Activated B cell treated with CpG ODN at 0.5 μM for 24 hours (primary cell): ENCODE measurements around the gene SLC13A4. TPM values are rescaled to one million over a fixed set of nuclear protein-coding genes. Genes with fewer than 3 reads are reported as not detected.

ENCODE experiments used
- ATAC-seq: fragments of 200-7000 bp; cut with Tn5 transposase; one replicate; pipeline ENCODE4 v1.10.0; 2021; ENCODE audit warnings: low read depth, mild to moderate bottlenecking, moderate library complexity
- CTCF ChIA-PET: fragments of 350-600 bp; sonication (Branson Sonifier 250); formaldehyde crosslinking; loops from one replicate; lab custom pipeline; 2021; ENCODE audit warnings: antibody characterized with exemption; lab: Charles Lee
- POLR2A ChIA-PET: fragments of 350-600 bp; sonication (Branson Sonifier 250); formaldehyde crosslinking; loops from one replicate; lab custom pipeline; 2021; ENCODE audit warnings: antibody characterized with exemption; lab: Charles Lee
- DNase-seq: peaks from one replicate; pipeline ENCODE4 v3.0.0; 2022
- H3K27ac Mint-ChIP-seq: one replicate; pipeline ENCODE4 v1.8.0; 2020; ENCODE audit warnings: mixed read lengths
- H3K27me3 Mint-ChIP-seq: one replicate; pipeline ENCODE4 v1.8.0; 2021; ENCODE audit warnings: mixed read lengths
- H3K36me3 Mint-ChIP-seq: one replicate; pipeline ENCODE4 v1.8.0; 2021; ENCODE audit warnings: low read depth, mixed read lengths
- H3K4me1 Mint-ChIP-seq: one replicate; pipeline ENCODE4 v1.8.0; 2021; ENCODE audit warnings: mixed read lengths
- H3K4me3 Mint-ChIP-seq: one replicate; pipeline ENCODE4 v1.8.0; 2020; ENCODE audit warnings: mild to moderate bottlenecking, mixed read lengths
- H3K9me3 Mint-ChIP-seq: one replicate; pipeline ENCODE4 v1.8.0; 2020; ENCODE audit warnings: mixed read lengths
- CTCF ChIP-seq: fragments of 200-600 bp; IDR thresholded peaks from one replicate; pipeline ENCODE4 v1.8.0; 2022; ENCODE audit warnings: antibody characterized with exemption, mild to moderate bottlenecking
- intact Hi-C: fragments of 100-400 bp; cut with micrococcal nuclease; formaldehyde crosslinking; loops from one replicate; pipeline ENCODE4 v1.15.1; 2024
- total RNA-seq: library from RNA; stranded (reverse); gene quantifications from 2 replicates; pipeline ENCODE4 v1.2.3, GENCODE V29; 2022

Gene SLC13A4
- total RNA-seq, 1 donor from 2014 or later, result not detected

- POLR2A ChIA-PET, result no interaction called here
- Mint-ChIP-seq H3K36me3 (no peaks in the 10 kb centered on the region), H3K4me3 (no peak overlapping the region), H3K4me1 (no peaks in the 10 kb centered on the region), H3K9me3 (no peaks in the 10 kb centered on the region), H3K27me3 (peaks cover 5% of the 10 kb centered on the region), H3K27ac (no peak overlapping the region)
- intact Hi-C loops, result no loop called here
- no peak for TF ChIP-seq CTCF
- DNase-seq (no peak), ATAC-seq (no peak)
- CTCF ChIA-PET, result no interaction called here
These were observed 8.8 kb upstream of the SLC13A4 start for GRCh38 chr7:135736586-135737305.

GRCh38 chr7:135734343-135734689 is 6.3 kb upstream of the SLC13A4 start:
- Mint-ChIP-seq H3K27ac (no peak overlapping the region), H3K27me3 (peaks cover 5% of the 10 kb centered on the region), H3K36me3 (no peaks in the 10 kb centered on the region), H3K9me3 (no peaks in the 10 kb centered on the region), H3K4me1 (no peaks in the 10 kb centered on the region), H3K4me3 (no peak overlapping the region)
- no peak for TF ChIP-seq CTCF
- intact Hi-C loops, result no loop called here
- ChIA-PET CTCF (no interaction called here), POLR2A (no interaction called here)
- DNase-seq (no peak), ATAC-seq (no peak)

GRCh38 chr7:135733603-135734342 is 5.8 kb upstream of the SLC13A4 start:
- DNase-seq (no peak), ATAC-seq (no peak)
- Mint-ChIP-seq H3K36me3 (no peaks in the 10 kb centered on the region), H3K4me3 (no peak overlapping the region), H3K9me3 (no peaks in the 10 kb centered on the region), H3K27ac (no peak overlapping the region), H3K27me3 (peaks cover 5% of the 10 kb centered on the region), H3K4me1 (no peaks in the 10 kb centered on the region)
- CTCF ChIA-PET, result no interaction called here
- intact Hi-C loops, result no loop called here
- POLR2A ChIA-PET, result no interaction called here
- no peak for TF ChIP-seq CTCF

GRCh38 chr7:135731131-135731530 is 3.1 kb upstream of the SLC13A4 start:
- no peak overlapping the region for H3K4me3 Mint-ChIP-seq
- H3K4me1 Mint-ChIP-seq, result no peaks in the 10 kb centered on the region
- CTCF ChIA-PET, result no interaction called here
- ATAC-seq (no peak), DNase-seq (no peak)
- TF ChIP-seq CTCF, result no peak
- no peak overlapping the region for H3K27ac Mint-ChIP-seq
- H3K27me3 Mint-ChIP-seq, result no peaks in the 10 kb centered on the region
- intact Hi-C loops, result no loop called here
- no peaks in the 10 kb centered on the region for H3K9me3 Mint-ChIP-seq
- H3K36me3 Mint-ChIP-seq, result no peaks in the 10 kb centered on the region
- POLR2A ChIA-PET, result no interaction called here

GRCh38 chr7:135729230-135729629 is 1.2 kb upstream of the SLC13A4 start:
- Mint-ChIP-seq H3K9me3 (no peaks in the 10 kb centered on the region), H3K36me3 (no peaks in the 10 kb centered on the region), H3K4me3 (no peak overlapping the region), H3K27me3 (peaks cover 4% of the 10 kb centered on the region), H3K4me1 (no peaks in the 10 kb centered on the region), H3K27ac (no peak overlapping the region)
- ATAC-seq (no peak), DNase-seq (no peak)
- no peak for TF ChIP-seq CTCF
- ChIA-PET CTCF (no interaction called here), POLR2A (no interaction called here)
- intact Hi-C loops, result no loop called here
